ENCODE results near the gene FOXJ1.

Gene FOXJ1

GRCh38 chr17:76176701-76177574 lies 35.9 kb upstream of the FOXJ1 start:
- H3K9me3 ChIP-seq (ENCODE audit: severe bottlenecking): no peaks in the 10 kb centered on the region
- H3K4me1 ChIP-seq (ENCODE audit: insufficient read depth, poor library complexity, severe bottlenecking): no peaks in the 10 kb centered on the region
- no peak for ATAC-seq (ENCODE audit: low read depth)
- H3K36me3 ChIP-seq (ENCODE audit: low read depth): no peaks in the 10 kb centered on the region
- H3K27me3 ChIP-seq (ENCODE audit: insufficient read depth, poor library complexity, severe bottlenecking): no peaks in the 10 kb centered on the region
- H3K27ac ChIP-seq (ENCODE audit: poor library complexity, severe bottlenecking): no peak overlapping the region
- no peak for DNase-seq (ENCODE audit: low spot score)
- no peak overlapping the region for H3K4me3 ChIP-seq (ENCODE audit: severe bottlenecking)
- no peak for TF ChIP-seq CTCF (IDR thresholded peaks at IDR 0.05; ENCODE audit: poor library complexity, severe bottlenecking)

GRCh38 chr17:76174037-76174436 lies 33.0 kb upstream of the FOXJ1 start:
- H3K4me3 ChIP-seq (ENCODE audit: severe bottlenecking): no peak overlapping the region

GRCh38 chr17:76173474-76173873 lies 32.4 kb upstream of the FOXJ1 start:
- no peak for ATAC-seq (ENCODE audit: low read depth)
- no peak for DNase-seq (ENCODE audit: low spot score)
- Histone ChIP-seq H3K9me3 (ENCODE audit: severe bottlenecking) (no peaks in the 10 kb centered on the region), H3K4me1 (ENCODE audit: insufficient read depth, poor library complexity, severe bottlenecking) (no peaks in the 10 kb centered on the region), H3K27ac (ENCODE audit: poor library complexity, severe bottlenecking) (no peak overlapping the region), H3K27me3 (ENCODE audit: insufficient read depth, poor library complexity, severe bottlenecking) (no peaks in the 10 kb centered on the region), H3K4me3 (ENCODE audit: severe bottlenecking) (no peak overlapping the region), H3K36me3 (ENCODE audit: low read depth) (no peaks in the 10 kb centered on the region)
- TF ChIP-seq CTCF (IDR thresholded peaks at IDR 0.05; ENCODE audit: poor library complexity, severe bottlenecking): no peak

More at GRCh38 chr17:76174037-76174436, 33.0 kb upstream of the FOXJ1 start:
- no peaks in the 10 kb centered on the region for H3K4me1 ChIP-seq (ENCODE audit: insufficient read depth, poor library complexity, severe bottlenecking)
- H3K36me3 ChIP-seq (ENCODE audit: low read depth): no peaks in the 10 kb centered on the region
- no peaks in the 10 kb centered on the region for H3K27me3 ChIP-seq (ENCODE audit: insufficient read depth, poor library complexity, severe bottlenecking)
- no peak overlapping the region for H3K27ac ChIP-seq (ENCODE audit: poor library complexity, severe bottlenecking)
- no peak for TF ChIP-seq CTCF (IDR thresholded peaks at IDR 0.05; ENCODE audit: poor library complexity, severe bottlenecking)
- no peaks in the 10 kb centered on the region for H3K9me3 ChIP-seq (ENCODE audit: severe bottlenecking)
- DNase-seq (ENCODE audit: low spot score) (no peak), ATAC-seq (ENCODE audit: low read depth) (no peak)

GRCh38 chr17:76171706-76172105 lies 30.7 kb upstream of the FOXJ1 start:
- Histone ChIP-seq H3K9me3 (ENCODE audit: severe bottlenecking) (no peaks in the 10 kb centered on the region), H3K27me3 (ENCODE audit: insufficient read depth, poor library complexity, severe bottlenecking) (no peaks in the 10 kb centered on the region), H3K4me1 (ENCODE audit: insufficient read depth, poor library complexity, severe bottlenecking) (no peaks in the 10 kb centered on the region), H3K36me3 (ENCODE audit: low read depth) (no peaks in the 10 kb centered on the region), H3K27ac (ENCODE audit: poor library complexity, severe bottlenecking) (no peak overlapping the region), H3K4me3 (ENCODE audit: severe bottlenecking) (no peak overlapping the region)
- no peak for TF ChIP-seq CTCF (IDR thresholded peaks at IDR 0.05; ENCODE audit: poor library complexity, severe bottlenecking)
- DNase-seq (ENCODE audit: low spot score): no peak
- no peak for ATAC-seq (ENCODE audit: low read depth)

- Histone ChIP-seq H3K27ac (ENCODE audit: poor library complexity, severe bottlenecking) (no peak overlapping the region), H3K4me3 (ENCODE audit: severe bottlenecking) (no peak overlapping the region), H3K9me3 (ENCODE audit: severe bottlenecking) (no peaks in the 10 kb centered on the region), H3K4me1 (ENCODE audit: insufficient read depth, poor library complexity, severe bottlenecking) (no peaks in the 10 kb centered on the region), H3K36me3 (ENCODE audit: low read depth) (no peaks in the 10 kb centered on the region), H3K27me3 (ENCODE audit: insufficient read depth, poor library complexity, severe bottlenecking) (no peaks in the 10 kb centered on the region)
- ATAC-seq (ENCODE audit: low read depth) (no peak), DNase-seq (ENCODE audit: low spot score) (no peak)
- no peak for TF ChIP-seq CTCF (IDR thresholded peaks at IDR 0.05; ENCODE audit: poor library complexity, severe bottlenecking)
Measured at GRCh38 chr17:76170114-76170513, 29.1 kb upstream of the FOXJ1 start.

Measured in RWPE2 (cell line).